ENCODE data around the gene JAZF1. TPM values are rescaled to one million over a fixed set of nuclear protein-coding genes. Genes with fewer than 3 reads are reported as not detected.

JAZF1 gene
- total and polyA plus RNA-seq, 10 of the 15 experiments (the other 5 are each of a cell fraction or from before 2014, with no cell fraction given): 0.04 to 0.82 (median 0.15) TPM; not detected in 3

- no peak overlapping the region for H3K4me2 ChIP-seq (ENCODE audit: control insufficient read depth, insufficient read depth)
- H3K9me3 ChIP-seq (replicated peaks; ENCODE audit: control insufficient read depth, insufficient read depth, low read length): no peaks in the 10 kb centered on the region
- H3K79me2 ChIP-seq (ENCODE audit: control insufficient read depth, insufficient read depth, low read length): no peaks in the 10 kb centered on the region
- no peaks in the 10 kb centered on the region for H3K4me1 ChIP-seq (ENCODE audit: control insufficient read depth, insufficient read depth, low read length)
- no peaks in the 10 kb centered on the region for H4K20me1 ChIP-seq (ENCODE audit: control insufficient read depth, insufficient read depth)
- TF ChIP-seq CREM (IDR thresholded peaks at IDR 0.05; ENCODE audit: low read depth) (no peak), SMARCA5 (IDR thresholded peaks at IDR 0.05) (no peak), NFYB (IDR thresholded peaks at IDR 0.05; ENCODE audit: insufficient read depth, low read depth, low read length) (no peak), MYC (IDR thresholded peaks at IDR 0.05; ENCODE audit: insufficient read depth, insufficient read length, insufficient replicate concordance, low read length, severe bottlenecking) (no peak), YY1 (IDR thresholded peaks at IDR 0.05; ENCODE audit: low read depth, low read length) (no peak), ESRRA (IDR thresholded peaks at IDR 0.05; ENCODE audit: low read length) (no peak), SPI1 (IDR thresholded peaks at IDR 0.05; ENCODE audit: borderline replicate concordance, insufficient read depth, low read depth, low read length) (no peak), TARDBP (IDR thresholded peaks at IDR 0.05; ENCODE audit: borderline replicate concordance) (no peak), SREBF2 (IDR thresholded peaks at IDR 0.05; ENCODE audit: low read length) (no peak), ATF2 (IDR thresholded peaks at IDR 0.05; ENCODE audit: low read length) (no peak), ZNF274 (IDR thresholded peaks at IDR 0.05; ENCODE audit: insufficient read depth, insufficient read length) (no peak), IKZF2 (IDR thresholded peaks at IDR 0.05) (no peak), POU2F2 (IDR thresholded peaks at IDR 0.05; ENCODE audit: borderline replicate concordance, low read depth, low read length) (no peak), FOXM1 (IDR thresholded peaks at IDR 0.05; ENCODE audit: low read depth, low read length) (no peak), SREBF1 (IDR thresholded peaks at IDR 0.05; ENCODE audit: low read length) (no peak), SIN3A (IDR thresholded peaks at IDR 0.05; ENCODE audit: low read depth, low read length) (no peak)
- ChIA-PET RAD21 (ENCODE audit: unreplicated experiment) (no interaction called here), CTCF (no interaction called here), SMC1A (ENCODE audit: uncharacterized antibody, unreplicated experiment) (interaction anchor here (0.6 to 1.0 kb wide), 2 partner anchors 17 to 79 kb away, joined by 3 to 4 read pairs; no protein-coding TSS in a partner anchor), POLR2A (no interaction called here)
- intact Hi-C loops (cut with micrococcal nuclease; ENCODE audit: unreplicated experiment): loop anchor here (5.0 kb wide), 1 partner anchor 80 kb away; no protein-coding TSS in a partner anchor
- no TSS peak for BruUV-seq (replicated peaks)
- H3K9ac ChIP-seq (ENCODE audit: control insufficient read depth, insufficient read depth, low read length): no peak overlapping the region
- no peak overlapping the region for H2AFZ ChIP-seq (ENCODE audit: control insufficient read depth, low read depth, low read length)
- in situ Hi-C loops (cut with MboI): no loop called here
- FAIRE-seq (no peak), DNase-seq (ENCODE audit: low read depth, low spot score) (no peak), ATAC-seq (no peak)
- H3K27ac ChIP-seq (ENCODE audit: control insufficient read depth, insufficient read depth): no peak overlapping the region
- no peaks in the 10 kb centered on the region for H3K27me3 ChIP-seq (replicated peaks in 1 of 2; ENCODE audit: control insufficient read depth in 2 of 2, insufficient read depth in 2 of 2, low read length in 1 of 2)
- no peaks in the 10 kb centered on the region for H3K36me3 ChIP-seq (ENCODE audit: control insufficient read depth in 2 of 2, insufficient read depth in 2 of 2, low read length in 1 of 2)
- 59% methylated on average over 14 of the region's 14 CpGs for WGBS (ENCODE audit: insufficient coverage, insufficient replicate concordance, low lambda C conversion rate, missing lambda C conversion rate)
- no peak overlapping the region for H3K4me3 ChIP-seq
Measured at GRCh38 chr7:27842094-27842692, 338.4 kb downstream of the JAZF1 start.
